ENCODE measurements around the gene TMC8.

GRCh38 chr17:78089576-78090281, 40.8 kb upstream of the TMC8 start:
- TF ChIP-seq POLR2A (IDR thresholded peaks at IDR 0.05): no peak
- TF ChIP-seq CTCF (IDR thresholded peaks at IDR 0.05): no peak
- no peak for TF ChIP-seq POLR2AphosphoS5 (IDR thresholded peaks at IDR 0.05)
- no peak for TF ChIP-seq EP300 (IDR thresholded peaks at IDR 0.05)

Data from upper lobe of left lung (tissue), 4 donors.